SH-SY5Y (cell line): ENCODE results near the gene ECHDC3.

Experiments
- GATA2 ChIP-seq: IDR thresholded peaks from 2 replicates; pipeline ENCODE4 v1.6.1; 2011; ENCODE audit warnings: mild to moderate bottlenecking, low read depth, low read length
- GATA3 ChIP-seq: IDR thresholded peaks from 2 replicates; pipeline ENCODE4 v1.6.1; 2011; ENCODE audit warnings: low read depth, mild to moderate bottlenecking, low read length, moderate library complexity

GRCh38 chr10:11776080-11776479, 33.9 kb downstream of the ECHDC3 start:
- no peak for TF ChIP-seq GATA2
- TF ChIP-seq GATA3 = no peak
